Mammary epithelial cell (primary cell): ENCODE data around the gene STK16.

Experiments
- EZH2 ChIP-seq: IDR thresholded peaks from 2 replicates; pipeline ENCODE4 v1.6.1; 2012; ENCODE audit warnings: low read length, inconsistent platforms, borderline replicate concordance
- TF ChIP-seq, protein P1 (sequence below), 2 donors: IDR thresholded peaks in 1 of 2; conservative IDR thresholded peaks in 1 of 2; 2 replicates each; pipeline ENCODE4 v1.5.1; 2011 to 2012; ENCODE audit warnings: inconsistent platforms in 2 of 2, low read length in 2 of 2, mild to moderate bottlenecking in 2 of 2, control low read depth in 1 of 2, low read depth in 1 of 2; ENCODE audit not compliant: insufficient read depth in 1 of 2; ENCODE audit errors: extremely low read depth in 1 of 2

DNA sequence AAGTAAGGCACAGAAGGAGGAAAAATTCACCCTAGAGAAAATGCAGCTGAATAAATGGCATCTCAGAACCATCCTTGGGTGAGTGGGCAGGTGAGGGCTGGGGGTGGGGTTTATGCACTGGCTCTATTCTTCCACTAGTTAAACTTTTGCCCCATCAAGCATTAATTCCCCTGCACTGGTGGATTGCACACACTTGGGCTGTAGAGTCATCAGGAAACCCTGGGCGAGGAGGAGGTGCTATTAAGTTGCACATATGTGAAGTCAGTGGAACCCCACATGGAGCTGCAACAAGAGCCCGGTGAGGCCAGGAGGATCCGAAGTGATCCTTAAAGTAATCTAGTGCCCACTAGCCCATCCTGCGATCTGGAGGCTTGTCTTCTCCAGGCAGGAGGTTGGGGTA lies 27.1 kb downstream of the STK16 start:
- TF ChIP-seq EZH2 = no peak
- TF ChIP-seq, protein P1, sequence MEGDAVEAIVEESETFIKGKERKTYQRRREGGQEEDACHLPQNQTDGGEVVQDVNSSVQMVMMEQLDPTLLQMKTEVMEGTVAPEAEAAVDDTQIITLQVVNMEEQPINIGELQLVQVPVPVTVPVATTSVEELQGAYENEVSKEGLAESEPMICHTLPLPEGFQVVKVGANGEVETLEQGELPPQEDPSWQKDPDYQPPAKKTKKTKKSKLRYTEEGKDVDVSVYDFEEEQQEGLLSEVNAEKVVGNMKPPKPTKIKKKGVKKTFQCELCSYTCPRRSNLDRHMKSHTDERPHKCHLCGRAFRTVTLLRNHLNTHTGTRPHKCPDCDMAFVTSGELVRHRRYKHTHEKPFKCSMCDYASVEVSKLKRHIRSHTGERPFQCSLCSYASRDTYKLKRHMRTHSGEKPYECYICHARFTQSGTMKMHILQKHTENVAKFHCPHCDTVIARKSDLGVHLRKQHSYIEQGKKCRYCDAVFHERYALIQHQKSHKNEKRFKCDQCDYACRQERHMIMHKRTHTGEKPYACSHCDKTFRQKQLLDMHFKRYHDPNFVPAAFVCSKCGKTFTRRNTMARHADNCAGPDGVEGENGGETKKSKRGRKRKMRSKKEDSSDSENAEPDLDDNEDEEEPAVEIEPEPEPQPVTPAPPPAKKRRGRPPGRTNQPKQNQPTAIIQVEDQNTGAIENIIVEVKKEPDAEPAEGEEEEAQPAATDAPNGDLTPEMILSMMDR (conservative IDR thresholded peaks at IDR 0.05 in 1 of 2, IDR thresholded peaks at IDR 0.05 in 1 of 2; ENCODE audit: extremely low read depth in 1 of 2, insufficient read depth in 1 of 2, low read depth in 1 of 2, low read length in 2 of 2) = no peak
